Prostate gland (tissue), 2 donors: ENCODE data around the gene OGDH. TPM values are rescaled to one million over a fixed set of nuclear protein-coding genes. Genes with fewer than 3 reads are reported as not detected.
A peak's percentile ranks its signal among the peaks of the same experiment; 100 is the strongest.

Experiments
- DNase-seq: peaks from one replicate; pipeline ENCODE4 v3.0.0-alpha.2; 2019; ENCODE audit warnings: low spot score
- H3K27ac ChIP-seq, 2 donors: fragments of 200-600 bp; sonication (generic); 2 replicates each; pipeline ENCODE4 v1.5.1; 2017 to 2019
- H3K27me3 ChIP-seq: fragments of 200-600 bp; sonication (generic); replicated peaks from 2 replicates; pipeline ENCODE4 v1.5.1; 2019; ENCODE audit not compliant: insufficient read depth
- H3K36me3 ChIP-seq, 2 donors: fragments of 200-600 bp; sonication (generic); 1 replicate in 1 of 2; 2 replicates in 1 of 2; pipeline versions ENCODE4 v1.5.1 to v1.8.1; 2017 to 2019
- H3K4me1 ChIP-seq: fragments of 200-600 bp; sonication (generic); replicated peaks from 2 replicates; pipeline ENCODE4 v1.5.1; 2019
- H3K4me3 ChIP-seq, 2 donors: fragments of 200-600 bp; sonication (generic); 2 replicates each; pipeline ENCODE4 v1.5.1; 2017 to 2019
- H3K9me3 ChIP-seq: fragments of 200-600 bp; sonication (generic); 2 replicates; pipeline ENCODE4 v1.5.1; 2017
- POLR2A ChIP-seq: fragments of 450-650 bp; IDR thresholded peaks from one replicate; pipeline ENCODE4 v1.6.1; 2016; ENCODE audit warnings: antibody characterized with exemption, mild to moderate bottlenecking
- POLR2AphosphoS5 ChIP-seq: sonication (generic); formaldehyde crosslinking; IDR thresholded peaks from one replicate; pipeline ENCODE4 v1.6.1; 2017; ENCODE audit warnings: antibody characterized with exemption
- WGBS: methylation state at CpG from one replicate; pipeline ENCODE4 v1.1.5; 2018; 5-methylcytosine and 5-hydroxymethylcytosine counted together
- intact Hi-C: fragments of 100-400 bp; cut with DNase I; formaldehyde crosslinking; loops from one replicate; pipeline ENCODE4 v1.14.2; 2022
- total RNA-seq, 2 donors: library from RNA; depleted of rRNA; stranded (reverse); fragments of >200 nt; gene quantifications; one replicate each; pipeline ENCODE4 v1.1.0, GENCODE V29; 2016
- TF ChIP-seq, protein P1 (sequence below), 4 experiments: fragments of 200-600 bp in 2 of 4; fragments of 450-650 bp in 2 of 4; sonication (generic) in 2 of 4; IDR thresholded peaks; 1 replicate in 3 of 4; 2 replicates in 1 of 4; pipeline ENCODE4 v1.5.1; 2016 to 2019; ENCODE audit warnings: antibody characterized with exemption in 4 of 4, mild to moderate bottlenecking in 2 of 4, moderate library complexity in 2 of 4

The OGDH gene
- total RNA-seq, 2 donors from 2014 or later, result 70.4 to 96.9 TPM

DNA sequence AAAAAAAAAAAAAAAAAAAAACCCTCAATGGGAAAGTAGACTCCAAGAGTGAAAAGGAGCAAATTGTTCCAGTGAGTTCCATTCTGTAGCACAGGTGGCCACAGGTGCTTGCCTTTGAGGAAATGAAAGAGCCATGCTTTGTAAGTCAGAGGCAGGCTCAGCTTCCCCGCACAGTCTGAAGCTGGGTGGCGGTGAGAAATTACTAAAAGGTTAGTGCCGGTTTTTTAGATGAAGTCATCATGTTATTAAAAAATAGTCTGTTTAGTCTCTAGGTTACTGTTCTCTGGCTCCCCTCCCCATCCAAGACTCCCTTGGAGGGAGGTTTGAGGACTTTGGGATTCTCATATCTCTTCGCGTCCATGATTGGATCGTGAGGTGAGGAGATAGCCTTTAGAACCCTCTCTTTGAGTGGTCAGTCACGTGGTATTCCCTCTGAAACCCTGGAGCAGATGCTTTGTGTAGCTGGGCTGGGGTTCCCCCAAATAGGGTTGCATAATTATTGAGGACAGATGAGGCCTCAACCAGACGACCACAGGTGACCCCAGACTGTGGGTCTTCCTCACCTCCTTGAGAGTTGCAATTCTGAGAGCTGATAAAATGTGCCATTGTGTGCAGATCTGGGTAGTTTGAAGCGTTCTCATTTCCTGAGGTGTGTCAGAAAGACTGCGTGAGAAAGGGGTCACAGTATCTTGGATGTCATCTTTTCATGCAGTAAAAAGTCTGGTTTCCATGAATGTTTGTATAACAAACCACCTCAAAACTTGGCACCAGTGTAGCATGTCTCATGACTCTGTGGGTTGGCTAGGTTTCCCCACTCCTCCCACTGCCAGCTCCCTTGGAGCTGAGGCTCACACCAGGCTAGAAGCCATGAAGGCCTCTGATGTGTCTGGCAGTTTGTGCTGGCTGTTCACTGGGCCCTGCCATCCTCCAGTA, 27.1 kb downstream of the OGDH start:
- H3K27ac ChIP-seq, result peak overlapping the region; percentile 68 to 69
- intact Hi-C loops, result no loop called here
- DNase-seq, result peak; percentile 76
- H3K9me3 ChIP-seq, result no peaks in the 10 kb centered on the region
- no peaks in the 10 kb centered on the region for H3K36me3 ChIP-seq
- H3K4me1 ChIP-seq, result peaks cover 16% of the 10 kb centered on the region
- H3K4me3 ChIP-seq, result no peak overlapping the region
- H3K27me3 ChIP-seq, result no peaks in the 10 kb centered on the region
- peak; percentile 76 for TF ChIP-seq POLR2AphosphoS5
- TF ChIP-seq, protein P1, sequence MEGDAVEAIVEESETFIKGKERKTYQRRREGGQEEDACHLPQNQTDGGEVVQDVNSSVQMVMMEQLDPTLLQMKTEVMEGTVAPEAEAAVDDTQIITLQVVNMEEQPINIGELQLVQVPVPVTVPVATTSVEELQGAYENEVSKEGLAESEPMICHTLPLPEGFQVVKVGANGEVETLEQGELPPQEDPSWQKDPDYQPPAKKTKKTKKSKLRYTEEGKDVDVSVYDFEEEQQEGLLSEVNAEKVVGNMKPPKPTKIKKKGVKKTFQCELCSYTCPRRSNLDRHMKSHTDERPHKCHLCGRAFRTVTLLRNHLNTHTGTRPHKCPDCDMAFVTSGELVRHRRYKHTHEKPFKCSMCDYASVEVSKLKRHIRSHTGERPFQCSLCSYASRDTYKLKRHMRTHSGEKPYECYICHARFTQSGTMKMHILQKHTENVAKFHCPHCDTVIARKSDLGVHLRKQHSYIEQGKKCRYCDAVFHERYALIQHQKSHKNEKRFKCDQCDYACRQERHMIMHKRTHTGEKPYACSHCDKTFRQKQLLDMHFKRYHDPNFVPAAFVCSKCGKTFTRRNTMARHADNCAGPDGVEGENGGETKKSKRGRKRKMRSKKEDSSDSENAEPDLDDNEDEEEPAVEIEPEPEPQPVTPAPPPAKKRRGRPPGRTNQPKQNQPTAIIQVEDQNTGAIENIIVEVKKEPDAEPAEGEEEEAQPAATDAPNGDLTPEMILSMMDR (IDR thresholded peaks at IDR 0.05), result no peak
- 56% methylated on average over 10 of the region's 10 CpGs for WGBS

DNA sequence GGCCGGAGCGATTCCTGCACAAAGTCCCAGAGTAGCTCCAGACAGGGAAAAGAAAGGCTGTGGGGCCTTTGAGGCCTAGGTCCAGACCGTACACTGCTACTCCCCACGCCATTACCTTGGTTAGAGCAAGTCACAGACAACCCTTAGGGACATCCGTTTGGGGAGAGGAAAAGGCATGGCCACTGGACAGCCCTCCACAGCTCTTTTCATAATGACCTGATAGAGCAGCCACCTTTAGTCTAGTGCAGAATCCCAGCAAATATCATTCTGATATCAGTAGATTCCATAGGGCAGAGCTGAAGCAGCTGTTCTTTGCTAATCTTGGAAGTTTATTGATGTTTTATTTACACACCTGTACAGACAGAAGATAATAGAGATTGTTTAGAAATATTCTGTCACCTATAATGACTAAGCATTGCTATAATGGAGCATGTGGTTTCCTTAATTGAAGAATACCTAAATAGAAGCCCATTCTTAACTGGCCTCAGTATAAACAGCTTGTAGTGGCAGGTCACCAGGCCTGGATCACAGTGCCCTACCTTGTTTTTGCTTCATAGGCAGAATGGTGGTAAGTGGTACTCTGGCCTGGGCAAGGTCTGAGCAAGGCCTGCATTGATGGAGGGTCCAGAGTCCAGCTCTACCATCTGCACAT, 27.9 kb downstream of the OGDH start:
- intact Hi-C loops, result no loop called here
- H3K27me3 ChIP-seq, result no peaks in the 10 kb centered on the region
- peaks cover 16% of the 10 kb centered on the region for H3K4me1 ChIP-seq
- no peak for DNase-seq
- TF ChIP-seq, protein P1 (IDR thresholded peaks at IDR 0.05), result no peak
- TF ChIP-seq POLR2AphosphoS5 (no peak), POLR2A (no peak)
- H3K27ac ChIP-seq, result peak overlapping the region; percentile 68 to 69
- 39% methylated on average over 5 of the region's 5 CpGs for WGBS
- H3K36me3 ChIP-seq, result no peaks in the 10 kb centered on the region
- H3K4me3 ChIP-seq, result no peak overlapping the region
- no peaks in the 10 kb centered on the region for H3K9me3 ChIP-seq

DNA sequence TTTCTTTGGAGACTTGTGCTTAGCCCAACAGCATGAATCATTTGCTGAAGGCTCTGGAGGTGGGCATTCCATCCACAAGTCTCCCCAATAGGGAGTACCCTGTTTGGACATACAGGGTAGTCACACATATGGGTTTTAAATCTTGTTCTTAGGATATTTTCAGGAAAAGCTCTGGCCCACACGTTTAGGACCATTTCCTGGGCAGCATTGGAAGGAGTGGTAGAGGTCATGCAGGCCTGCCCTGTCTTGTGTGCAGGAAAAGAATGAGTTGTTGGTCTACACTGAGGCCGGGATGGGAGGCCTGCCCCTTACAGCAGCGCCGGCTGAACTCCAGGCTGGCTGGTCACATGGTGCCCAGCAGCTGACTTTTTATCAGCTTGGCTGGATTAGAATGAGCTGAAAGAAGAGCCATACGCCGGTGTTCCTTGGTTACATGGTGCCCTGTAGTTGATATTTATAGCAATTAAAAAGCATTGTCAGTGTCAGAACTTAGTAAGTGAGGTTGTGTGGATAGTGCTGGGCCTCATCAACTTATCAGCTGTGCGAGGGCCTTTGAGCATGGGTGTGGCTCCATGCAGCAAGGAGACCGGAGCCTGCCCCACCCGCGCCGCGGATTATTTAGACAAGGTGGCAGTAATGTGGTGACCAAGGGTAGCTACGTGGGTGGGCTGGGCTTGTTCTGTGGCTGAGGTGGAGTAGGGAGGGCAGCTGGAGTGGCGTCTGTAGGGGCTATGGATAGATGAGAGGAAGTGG, 28.6 kb downstream of the OGDH start:
- no peak for TF ChIP-seq POLR2A
- TF ChIP-seq, protein P1 (IDR thresholded peaks at IDR 0.05), result no peak
- no peak for TF ChIP-seq POLR2AphosphoS5
- DNase-seq, result no peak
- peaks cover 16% of the 10 kb centered on the region for H3K4me1 ChIP-seq
- peak overlapping the region; percentile 68 to 69 for H3K27ac ChIP-seq
- H3K4me3 ChIP-seq, result no peak overlapping the region
- intact Hi-C loops, result no loop called here
- no peaks in the 10 kb centered on the region for H3K9me3 ChIP-seq
- WGBS, result 71% methylated on average over 14 of the region's 14 CpGs
- H3K36me3 ChIP-seq, result no peaks in the 10 kb centered on the region
- H3K27me3 ChIP-seq, result no peaks in the 10 kb centered on the region

DNA sequence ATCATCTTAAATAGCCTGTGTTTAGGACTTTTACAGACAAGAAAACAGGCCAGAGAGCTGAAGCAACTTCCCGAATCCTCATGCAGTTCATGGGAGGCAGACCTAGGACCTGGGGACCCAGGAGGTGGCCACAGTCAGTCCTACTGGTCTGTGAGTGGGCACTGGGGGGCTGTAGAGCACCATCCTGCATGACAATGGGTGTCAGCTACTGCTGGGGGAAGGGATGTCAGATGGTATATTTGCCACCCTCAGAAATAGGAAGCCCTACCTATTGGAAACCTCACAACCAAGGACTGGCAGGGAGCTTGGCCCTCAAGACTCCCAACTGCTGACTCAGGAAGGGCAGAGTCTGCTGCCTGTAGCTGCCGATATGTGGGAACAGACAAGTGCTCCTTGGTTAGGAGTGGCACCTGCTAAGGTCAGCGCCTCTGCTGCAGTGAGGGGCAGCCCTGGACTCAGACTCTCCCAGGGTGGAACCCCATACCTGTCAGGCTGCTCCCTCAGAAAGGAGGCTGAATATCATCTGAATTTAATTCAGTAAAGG, 29.7 kb downstream of the OGDH start:
- no peaks in the 10 kb centered on the region for H3K36me3 ChIP-seq
- no peak overlapping the region for H3K27ac ChIP-seq
- H3K27me3 ChIP-seq, result no peaks in the 10 kb centered on the region
- 97% methylated on average over 3 of the region's 3 CpGs for WGBS
- H3K4me1 ChIP-seq, result peaks cover 16% of the 10 kb centered on the region
- H3K9me3 ChIP-seq, result no peaks in the 10 kb centered on the region
- TF ChIP-seq, protein P1 (IDR thresholded peaks at IDR 0.05), result no peak
- TF ChIP-seq POLR2AphosphoS5 (no peak), POLR2A (no peak)
- no peak for DNase-seq
- intact Hi-C loops, result no loop called here
- H3K4me3 ChIP-seq, result no peak overlapping the region
